A673 (cell line): ENCODE measurements around the gene EPHA4. TPM values are rescaled to one million over a fixed set of nuclear protein-coding genes. Genes with fewer than 3 reads are reported as not detected.

Experiments used
- BruUV-seq: library from RNA; stranded (reverse); fragments of 400-500 nt; replicated peaks from 2 replicates; lab custom pipeline; 2021; lab: Mats Ljungman, UMichigan
- CTCF ChIA-PET: fragments of 300-600 bp; sonication (Branson Sonifier 250); formaldehyde crosslinking; loops from one replicate; lab custom pipeline; 2022; ENCODE audit warnings: antibody characterized with exemption; lab: Charles Lee
- POLR2A ChIA-PET: fragments of 300-600 bp; sonication (Branson Sonifier 250); formaldehyde crosslinking; loops from one replicate; lab custom pipeline; 2022; ENCODE audit warnings: antibody characterized with exemption; ENCODE audit not compliant: low non-redundant PET; lab: Charles Lee
- DNase-seq: peaks from one replicate; pipeline ENCODE4 v3.0.0-alpha.2; 2015; ENCODE audit warnings: low spot score
- H3K27ac ChIP-seq: fragments of 200-600 bp; sonication (generic); 2 replicates; pipeline ENCODE4 v1.5.1; 2016; ENCODE audit warnings: mixed run types, low read depth, mild to moderate bottlenecking, mixed read lengths, antibody characterized with exemption, low read length; ENCODE audit not compliant: poor library complexity, severe bottlenecking
- H3K27me3 ChIP-seq: fragments of 200-600 bp; sonication (generic); replicated peaks from 2 replicates; pipeline ENCODE4 v1.6.1; 2017; ENCODE audit warnings: mixed run types, low read depth, mild to moderate bottlenecking, mixed read lengths, antibody characterized with exemption, low read length; ENCODE audit not compliant: insufficient read depth, poor library complexity
- H3K36me3 ChIP-seq: fragments of 200-600 bp; sonication (generic); 2 replicates; pipeline ENCODE4 v1.6.1; 2016; ENCODE audit warnings: mixed run types, mild to moderate bottlenecking, mixed read lengths, antibody characterized with exemption, low read length; ENCODE audit not compliant: insufficient read depth, poor library complexity, severe bottlenecking
- H3K4me1 ChIP-seq: fragments of 200-600 bp; sonication (generic); 2 replicates; pipeline ENCODE4 v1.6.1; 2017; ENCODE audit warnings: mixed run types, mild to moderate bottlenecking, mixed read lengths, antibody characterized with exemption, low read length; ENCODE audit not compliant: insufficient read depth, poor library complexity, severe bottlenecking
- H3K4me3 ChIP-seq: fragments of 200-600 bp; sonication (generic); 2 replicates; pipeline ENCODE4 v1.5.1; 2016; ENCODE audit warnings: low read depth, mixed run types, mild to moderate bottlenecking, mixed read lengths, low read length; ENCODE audit not compliant: poor library complexity, severe bottlenecking
- H3K9me3 ChIP-seq: fragments of 200-600 bp; sonication (generic); 2 replicates; pipeline ENCODE4 v1.6.1; 2016; ENCODE audit warnings: mixed run types, low read depth, mild to moderate bottlenecking, mixed read lengths, antibody characterized with exemption, low read length; ENCODE audit not compliant: poor library complexity, severe bottlenecking
- CTCF ChIP-seq: fragments of 300-800, 200-600 bp; sonication (generic); conservative IDR thresholded peaks from 2 replicates; pipeline ENCODE4 v1.5.1; 2017; ENCODE audit warnings: low read depth, mild to moderate bottlenecking, antibody characterized with exemption, low read length, moderate library complexity, mixed read lengths
- EZH2 ChIP-seq: fragments of 200-600 bp; sonication (generic); IDR thresholded peaks from 2 replicates; pipeline ENCODE4 v1.6.1; 2017; ENCODE audit warnings: borderline replicate concordance, low read depth, mild to moderate bottlenecking, mixed read lengths, antibody characterized with exemption, low read length; ENCODE audit not compliant: poor library complexity, severe bottlenecking
- intact Hi-C: fragments of 100-400 bp; cut with micrococcal nuclease; formaldehyde crosslinking; loops from one replicate; pipeline ENCODE4 v1.10.0; 2022; ENCODE audit not compliant: unreplicated experiment
- total RNA-seq: library from RNA; stranded (reverse); gene quantifications from 2 replicates; pipeline ENCODE4 v1.2.3, GENCODE V29; 2021

EPHA4 gene
- total RNA-seq, 1 experiment from 2014 or later, result 39.5 TPM

- TF ChIP-seq EZH2 (no peak), CTCF (no peak)
- Histone ChIP-seq H3K27ac (no peak overlapping the region), H3K27me3 (no peaks in the 10 kb centered on the region), H3K4me3 (no peak overlapping the region), H3K9me3 (no peaks in the 10 kb centered on the region), H3K4me1 (no peaks in the 10 kb centered on the region), H3K36me3 (no peaks in the 10 kb centered on the region)
- BruUV-seq, result no TSS peak
- POLR2A ChIA-PET, result no interaction called here
- DNase-seq, result no peak
- CTCF ChIA-PET, result no interaction called here
- intact Hi-C loops, result no loop called here
Observed at GRCh38 chr2:221485503-221485870, 86.6 kb downstream of the EPHA4 start.

- ChIA-PET CTCF (no interaction called here), POLR2A (no interaction called here)
- no peak for TF ChIP-seq EZH2
- DNase-seq, result no peak
- H3K4me3 ChIP-seq, result no peak overlapping the region
- no peaks in the 10 kb centered on the region for H3K27me3 ChIP-seq
- H3K27ac ChIP-seq, result no peak overlapping the region
- BruUV-seq, result no TSS peak
- no peaks in the 10 kb centered on the region for H3K36me3 ChIP-seq
- no peaks in the 10 kb centered on the region for H3K4me1 ChIP-seq
- no peaks in the 10 kb centered on the region for H3K9me3 ChIP-seq
- intact Hi-C loops, result no loop called here
Observed at GRCh38 chr2:221484761-221485502, 87.2 kb downstream of the EPHA4 start.

GRCh38 chr2:221482666-221483455, 89.2 kb downstream of the EPHA4 start:
- Histone ChIP-seq H3K27me3 (no peaks in the 10 kb centered on the region), H3K9me3 (no peaks in the 10 kb centered on the region), H3K27ac (no peak overlapping the region), H3K4me3 (no peak overlapping the region), H3K36me3 (no peaks in the 10 kb centered on the region), H3K4me1 (no peaks in the 10 kb centered on the region)
- no peak for DNase-seq
- TF ChIP-seq EZH2, result no peak
- no peak for TF ChIP-seq CTCF
- intact Hi-C loops, result no loop called here
- no TSS peak for BruUV-seq
- ChIA-PET POLR2A (no interaction called here), CTCF (no interaction called here)
